Measurements from ENCODE around the gene ZNHIT6.

- TF ChIP-seq, protein P1, sequence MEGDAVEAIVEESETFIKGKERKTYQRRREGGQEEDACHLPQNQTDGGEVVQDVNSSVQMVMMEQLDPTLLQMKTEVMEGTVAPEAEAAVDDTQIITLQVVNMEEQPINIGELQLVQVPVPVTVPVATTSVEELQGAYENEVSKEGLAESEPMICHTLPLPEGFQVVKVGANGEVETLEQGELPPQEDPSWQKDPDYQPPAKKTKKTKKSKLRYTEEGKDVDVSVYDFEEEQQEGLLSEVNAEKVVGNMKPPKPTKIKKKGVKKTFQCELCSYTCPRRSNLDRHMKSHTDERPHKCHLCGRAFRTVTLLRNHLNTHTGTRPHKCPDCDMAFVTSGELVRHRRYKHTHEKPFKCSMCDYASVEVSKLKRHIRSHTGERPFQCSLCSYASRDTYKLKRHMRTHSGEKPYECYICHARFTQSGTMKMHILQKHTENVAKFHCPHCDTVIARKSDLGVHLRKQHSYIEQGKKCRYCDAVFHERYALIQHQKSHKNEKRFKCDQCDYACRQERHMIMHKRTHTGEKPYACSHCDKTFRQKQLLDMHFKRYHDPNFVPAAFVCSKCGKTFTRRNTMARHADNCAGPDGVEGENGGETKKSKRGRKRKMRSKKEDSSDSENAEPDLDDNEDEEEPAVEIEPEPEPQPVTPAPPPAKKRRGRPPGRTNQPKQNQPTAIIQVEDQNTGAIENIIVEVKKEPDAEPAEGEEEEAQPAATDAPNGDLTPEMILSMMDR (conservative IDR thresholded peaks at IDR 0.05 in 1 of 2, IDR thresholded peaks at IDR 0.05 in 1 of 2; ENCODE audit: extremely low read depth in 1 of 2, insufficient read depth in 1 of 2, low read depth in 1 of 2, low read length in 2 of 2), result no peak
- TF ChIP-seq EZH2 (IDR thresholded peaks at IDR 0.05; ENCODE audit: borderline replicate concordance, low read length), result no peak
Observed at GRCh38 chr1:85607921-85608265, 100.3 kb downstream of the ZNHIT6 start.
